WERI-Rb-1 (cell line): Measurements from ENCODE around the gene CYSTM1.

Experiments
- DNase-seq: peaks from one replicate; pipeline ENCODE4 v3.0.0-alpha.2; 2020
- H3K27ac ChIP-seq: fragments of 250-450 bp; sonication (Bioruptor Pico); 2 replicates; pipeline ENCODE4 v1.5.1; 2020; ENCODE audit warnings: mild to moderate bottlenecking, moderate library complexity
- H3K27me3 ChIP-seq: fragments of 250-450 bp; sonication (Bioruptor Pico); 2 replicates; pipeline ENCODE4 v1.5.1; 2021; ENCODE audit warnings: mild to moderate bottlenecking, low read depth, moderate library complexity; ENCODE audit not compliant: insufficient read depth, severe bottlenecking
- H3K36me3 ChIP-seq: fragments of 250-450 bp; sonication (Bioruptor Pico); 2 replicates; pipeline ENCODE4 v1.5.1; 2020; ENCODE audit warnings: mild to moderate bottlenecking, moderate library complexity
- H3K4me3 ChIP-seq: 2 replicates; pipeline ENCODE4 v1.5.1; 2011; ENCODE audit warnings: low read depth, mild to moderate bottlenecking, control low read depth, low read length
- H3K9me3 ChIP-seq: fragments of 250-450 bp; sonication (Bioruptor Pico); 2 replicates; pipeline ENCODE4 v1.5.1; 2021; ENCODE audit warnings: mild to moderate bottlenecking, moderate library complexity; ENCODE audit not compliant: severe bottlenecking
- CTCF ChIP-seq: IDR thresholded peaks from 2 replicates; pipeline ENCODE4 v1.5.1; 2011; ENCODE audit warnings: low read depth, mild to moderate bottlenecking, control low read depth, inconsistent platforms, low read length

Gene CYSTM1

GRCh38 chr5:140236891-140237598 lies 62.1 kb downstream of the CYSTM1 start:
- no peaks in the 10 kb centered on the region for H3K36me3 ChIP-seq
- TF ChIP-seq CTCF = no peak
- no peaks in the 10 kb centered on the region for H3K9me3 ChIP-seq
- no peaks in the 10 kb centered on the region for H3K27me3 ChIP-seq
- no peak overlapping the region for H3K4me3 ChIP-seq
- no peak for DNase-seq
- H3K27ac ChIP-seq = no peak overlapping the region

GRCh38 chr5:140238756-140239155 lies 63.8 kb downstream of the CYSTM1 start:
- no peaks in the 10 kb centered on the region for H3K27me3 ChIP-seq
- no peak for DNase-seq
- H3K27ac ChIP-seq = no peak overlapping the region
- TF ChIP-seq CTCF = no peak
- H3K36me3 ChIP-seq = peaks cover 6% of the 10 kb centered on the region
- H3K4me3 ChIP-seq = no peak overlapping the region
- H3K9me3 ChIP-seq = no peaks in the 10 kb centered on the region

GRCh38 chr5:140239461-140239860 lies 64.5 kb downstream of the CYSTM1 start:
- DNase-seq = no peak
- H3K4me3 ChIP-seq = no peak overlapping the region
- H3K27ac ChIP-seq = no peak overlapping the region
- peaks cover 10% of the 10 kb centered on the region for H3K36me3 ChIP-seq
- H3K9me3 ChIP-seq = no peaks in the 10 kb centered on the region
- TF ChIP-seq CTCF = no peak
- H3K27me3 ChIP-seq = no peaks in the 10 kb centered on the region

- peaks cover 17% of the 10 kb centered on the region for H3K36me3 ChIP-seq
- no peak overlapping the region for H3K27ac ChIP-seq
- H3K4me3 ChIP-seq = no peak overlapping the region
- H3K9me3 ChIP-seq = no peaks in the 10 kb centered on the region
- TF ChIP-seq CTCF = peak; percentile 90
- H3K27me3 ChIP-seq = no peaks in the 10 kb centered on the region
- peak; percentile 76 for DNase-seq
These were observed 65.1 kb downstream of the CYSTM1 start for GRCh38 chr5:140239939-140240700.

GRCh38 chr5:140240987-140241706 lies 66.2 kb downstream of the CYSTM1 start:
- Histone ChIP-seq H3K27ac (no peak overlapping the region), H3K36me3 (peaks cover 25% of the 10 kb centered on the region), H3K9me3 (no peaks in the 10 kb centered on the region), H3K4me3 (no peak overlapping the region), H3K27me3 (no peaks in the 10 kb centered on the region)
- DNase-seq = peak; percentile 42
- TF ChIP-seq CTCF = no peak
